Left lung (tissue), 10 donors: ENCODE measurements around the gene CYREN. TPM values are rescaled to one million over a fixed set of nuclear protein-coding genes. Genes with fewer than 3 reads are reported as not detected.

Experiments
- ATAC-seq: fragments of 200-7000 bp; cut with Tn5 transposase; one replicate; pipeline ENCODE4 v1.9.1; 2020; ENCODE audit warnings: moderate library complexity
- DNase-seq, 4 donors: peaks; one replicate each; pipeline ENCODE4 v3.0.0-alpha.2; 2013 to 2020
- H3K27ac ChIP-seq, 2 donors: fragments of 200-600 bp; sonication (generic) in 1 of 2; one replicate each; pipeline versions ENCODE4 v1.5.0 to v1.8.0; 2020 to 2021
- H3K27me3 ChIP-seq, 2 donors: fragments of 200-600 bp; sonication (generic) in 1 of 2; one replicate each; pipeline versions ENCODE4 v1.5.0 to v1.8.0; 2020 to 2021
- H3K36me3 ChIP-seq, 2 donors: fragments of 200-600 bp; sonication (generic) in 1 of 2; one replicate each; pipeline versions ENCODE4 v1.5.0 to v1.8.0; 2020 to 2021
- H3K4me1 ChIP-seq, 2 donors: fragments of 200-600 bp; one replicate each; pipeline ENCODE4 v1.8.0; 2021
- H3K4me3 ChIP-seq, 2 donors: fragments of 200-600 bp; sonication (generic) in 1 of 2; one replicate each; pipeline versions ENCODE4 v1.5.0 to v1.8.0; 2020 to 2021; ENCODE audit warnings: mild to moderate bottlenecking in 1 of 2
- H3K9me3 ChIP-seq, 2 donors: fragments of 200-600 bp; sonication (generic) in 1 of 2; one replicate each; pipeline versions ENCODE4 v1.5.0 to v1.8.0; 2020 to 2021
- intact Hi-C, 2 donors: fragments of 100-400 bp; cut with DNase I; formaldehyde crosslinking; loops; one replicate each; pipeline versions ENCODE4 v1.11.2 to v1.14.2; 2022
- polyA plus RNA-seq, 6 donors: library from polyadenylated mRNA; unstranded; fragments of 120-200 nt; gene quantifications; one replicate each; pipeline ENCODE4 v1.2.1, GENCODE V29; 2013; ENCODE audit not compliant: insufficient read length in 6 of 6
- total RNA-seq, 2 donors: library from RNA; stranded (reverse); fragmentation: NEBNext Ultra II Directional; extraction: Animal tissue kit (Norgen Biotek cat#: 25700); gene quantifications; one replicate each; pipeline ENCODE4 v1.2.1, GENCODE V29; 2021
- TF ChIP-seq, protein P1 (sequence below), 2 donors: fragments of 200-600 bp; sonication (generic) in 1 of 2; IDR thresholded peaks; one replicate each; pipeline versions ENCODE4 v1.5.0 to v1.8.0; 2021; ENCODE audit warnings: antibody characterized with exemption in 2 of 2
- donor health status: DM: no; HTN: yes; CAD: no.
- donor health status: DM: no; HTN: no; CAD: no.

Gene CYREN
- total and polyA plus RNA-seq, 8 donors, result 32.1 to 52.6 (median 45.4) TPM

DNA sequence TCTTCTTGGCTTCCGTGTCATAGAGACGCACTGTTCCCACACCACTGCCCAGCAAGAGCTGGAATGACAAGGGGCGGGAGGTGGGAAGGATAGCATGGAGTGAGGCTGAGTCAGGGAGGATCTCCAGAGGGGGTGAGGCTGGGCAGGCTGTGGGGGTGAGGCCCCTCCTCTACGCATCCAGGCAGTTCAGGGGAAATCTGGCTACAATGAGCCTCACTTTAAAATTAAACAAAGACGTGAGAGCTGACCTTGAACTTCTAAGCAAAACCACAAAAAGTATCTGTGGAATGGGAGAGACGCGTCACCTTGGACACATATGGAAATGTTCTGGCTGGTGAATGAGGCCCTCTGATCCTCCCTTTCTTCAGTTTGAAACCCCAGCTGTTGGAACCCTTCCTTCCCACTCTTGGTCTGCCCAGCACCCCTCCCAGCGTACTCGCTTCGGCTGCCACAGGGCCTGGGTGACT is 23.1 kb upstream of the CYREN start:
- no peak for DNase-seq
- Histone ChIP-seq H3K27me3 (no peaks in the 10 kb centered on the region), H3K9me3 (no peaks in the 10 kb centered on the region), H3K36me3 (peaks cover 0 to 94% of the 10 kb centered on the region in 2 donors), H3K27ac (no peak overlapping the region), H3K4me1 (no peaks in the 10 kb centered on the region), H3K4me3 (no peak overlapping the region)
- TF ChIP-seq, protein P1, sequence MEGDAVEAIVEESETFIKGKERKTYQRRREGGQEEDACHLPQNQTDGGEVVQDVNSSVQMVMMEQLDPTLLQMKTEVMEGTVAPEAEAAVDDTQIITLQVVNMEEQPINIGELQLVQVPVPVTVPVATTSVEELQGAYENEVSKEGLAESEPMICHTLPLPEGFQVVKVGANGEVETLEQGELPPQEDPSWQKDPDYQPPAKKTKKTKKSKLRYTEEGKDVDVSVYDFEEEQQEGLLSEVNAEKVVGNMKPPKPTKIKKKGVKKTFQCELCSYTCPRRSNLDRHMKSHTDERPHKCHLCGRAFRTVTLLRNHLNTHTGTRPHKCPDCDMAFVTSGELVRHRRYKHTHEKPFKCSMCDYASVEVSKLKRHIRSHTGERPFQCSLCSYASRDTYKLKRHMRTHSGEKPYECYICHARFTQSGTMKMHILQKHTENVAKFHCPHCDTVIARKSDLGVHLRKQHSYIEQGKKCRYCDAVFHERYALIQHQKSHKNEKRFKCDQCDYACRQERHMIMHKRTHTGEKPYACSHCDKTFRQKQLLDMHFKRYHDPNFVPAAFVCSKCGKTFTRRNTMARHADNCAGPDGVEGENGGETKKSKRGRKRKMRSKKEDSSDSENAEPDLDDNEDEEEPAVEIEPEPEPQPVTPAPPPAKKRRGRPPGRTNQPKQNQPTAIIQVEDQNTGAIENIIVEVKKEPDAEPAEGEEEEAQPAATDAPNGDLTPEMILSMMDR (IDR thresholded peaks at IDR 0.05), result no peak
- ATAC-seq, result no peak
- intact Hi-C loops, result no loop called here

DNA sequence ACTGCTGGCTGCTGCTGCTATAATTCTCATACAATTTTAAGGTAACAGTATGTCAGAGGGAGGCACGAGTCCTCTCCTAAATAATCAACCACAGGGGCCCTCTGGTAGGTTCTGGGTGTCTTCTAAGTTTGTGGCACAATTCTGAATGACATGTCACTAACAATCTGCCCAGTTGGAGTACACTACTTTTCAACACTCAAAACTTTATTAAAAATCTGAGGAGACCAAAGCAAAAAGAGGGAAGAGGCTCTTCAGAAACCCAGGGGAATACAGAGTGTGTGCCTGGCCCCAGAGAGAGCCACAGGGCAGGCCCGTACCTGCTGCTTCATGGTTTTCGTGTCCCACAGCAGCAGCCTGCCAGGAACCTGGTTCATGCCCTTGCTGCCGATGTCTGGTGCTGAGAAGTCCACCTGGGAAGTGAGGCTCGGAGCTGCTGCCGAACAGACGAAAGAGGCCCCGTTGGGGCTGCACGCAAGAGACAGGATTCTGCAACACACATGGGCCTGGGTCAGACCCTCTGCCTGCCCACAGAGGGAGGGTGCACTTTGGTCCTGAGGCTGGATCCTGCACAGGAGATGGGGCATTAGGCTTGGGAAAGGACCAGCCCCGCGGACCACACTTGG is 22.5 kb upstream of the CYREN start:
- no peak overlapping the region for H3K4me3 ChIP-seq
- H3K27me3 ChIP-seq, result no peaks in the 10 kb centered on the region
- no peaks in the 10 kb centered on the region for H3K9me3 ChIP-seq
- intact Hi-C loops, result no loop called here
- ATAC-seq, result no peak
- DNase-seq, result no peak
- H3K36me3 ChIP-seq, result peaks cover 0 to 95% of the 10 kb centered on the region in 2 donors
- TF ChIP-seq, protein P1 (IDR thresholded peaks at IDR 0.05), result no peak
- no peak overlapping the region for H3K27ac ChIP-seq
- no peaks in the 10 kb centered on the region for H3K4me1 ChIP-seq

DNA sequence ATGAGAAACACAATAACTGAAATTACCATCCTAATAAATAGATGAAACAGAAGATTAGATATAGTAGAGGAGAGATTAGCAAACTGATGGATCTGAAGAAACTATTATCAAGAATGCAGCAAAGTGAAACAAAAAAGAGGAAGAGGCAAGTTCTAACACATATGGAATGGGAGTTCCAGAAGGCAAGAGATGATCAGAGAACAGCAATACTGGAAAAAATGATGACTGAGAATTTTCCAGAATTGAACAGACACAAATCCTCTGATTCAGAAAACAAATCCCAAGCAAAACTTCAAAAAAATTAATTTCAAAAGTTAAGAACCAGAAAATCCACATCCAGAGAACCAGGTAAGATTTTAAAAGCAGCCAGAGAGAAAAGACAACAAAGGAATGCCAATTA is 20.2 kb upstream of the CYREN start:
- Histone ChIP-seq H3K9me3 (no peaks in the 10 kb centered on the region), H3K4me1 (no peaks in the 10 kb centered on the region), H3K27me3 (no peaks in the 10 kb centered on the region), H3K4me3 (no peak overlapping the region), H3K27ac (no peak overlapping the region), H3K36me3 (peaks cover 0 to 95% of the 10 kb centered on the region in 2 donors)
- DNase-seq (no peak), ATAC-seq (no peak)
- intact Hi-C loops, result no loop called here
- TF ChIP-seq, protein P1 (IDR thresholded peaks at IDR 0.05), result no peak

DNA sequence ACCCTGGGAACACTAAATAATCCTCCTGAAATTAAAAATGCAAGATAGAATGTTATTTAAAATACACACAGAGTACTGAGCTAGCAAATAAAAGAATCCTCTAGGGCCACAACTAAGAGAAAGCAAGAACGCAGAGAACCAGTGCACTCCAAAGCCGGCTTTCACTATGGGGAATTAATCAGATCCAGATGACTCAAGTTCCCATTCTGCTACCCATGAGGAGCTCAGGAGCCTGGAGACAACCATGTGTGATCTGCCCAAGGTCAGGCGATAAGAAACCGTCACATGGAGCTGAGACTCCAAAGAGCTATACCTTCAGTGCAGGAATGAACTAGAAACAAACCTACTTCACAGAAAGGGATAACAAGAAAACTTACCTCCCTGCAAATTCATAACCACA is 19.5 kb upstream of the CYREN start:
- Histone ChIP-seq H3K27me3 (no peaks in the 10 kb centered on the region), H3K9me3 (no peaks in the 10 kb centered on the region), H3K36me3 (peaks cover 0 to 95% of the 10 kb centered on the region in 2 donors), H3K27ac (no peak overlapping the region), H3K4me3 (no peak overlapping the region), H3K4me1 (no peaks in the 10 kb centered on the region)
- TF ChIP-seq, protein P1 (IDR thresholded peaks at IDR 0.05), result no peak
- intact Hi-C loops, result no loop called here
- DNase-seq (no peak), ATAC-seq (no peak)

- intact Hi-C loops, result no loop called here
- ATAC-seq, result no peak
- Histone ChIP-seq H3K27ac (no peak overlapping the region), H3K27me3 (no peaks in the 10 kb centered on the region), H3K36me3 (peaks cover 0 to 95% of the 10 kb centered on the region in 2 donors), H3K9me3 (peaks cover 0 to 1% of the 10 kb centered on the region in 2 donors), H3K4me3 (no peak overlapping the region), H3K4me1 (no peaks in the 10 kb centered on the region)
- no peak for DNase-seq
- TF ChIP-seq, protein P1 (IDR thresholded peaks at IDR 0.05), result no peak
Observed at GRCh38 chr7:135189221-135189662, 18.7 kb upstream of the CYREN start.
